Measurements from ENCODE around the gene GALNT18.

GALNT18 gene

DNA sequence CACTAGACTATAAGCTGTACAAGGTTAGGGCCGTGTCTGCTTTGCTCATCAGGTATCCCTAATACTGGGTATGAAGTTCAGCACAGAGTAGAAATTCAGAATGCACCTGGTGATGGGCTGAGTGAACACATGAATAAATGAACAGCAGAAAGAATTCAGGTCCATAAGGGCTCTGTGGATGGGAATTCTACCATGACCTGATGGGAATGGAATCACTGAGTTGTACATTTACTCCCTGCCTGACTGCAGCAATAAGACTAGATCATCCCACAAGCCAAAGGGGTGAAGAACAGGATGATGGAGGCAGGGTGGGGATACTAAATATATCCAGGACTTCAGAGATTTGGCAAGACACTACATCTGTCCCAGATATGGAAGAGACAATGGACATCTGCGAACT, 182.2 kb downstream of the GALNT18 start:
- TF ChIP-seq, protein P1, sequence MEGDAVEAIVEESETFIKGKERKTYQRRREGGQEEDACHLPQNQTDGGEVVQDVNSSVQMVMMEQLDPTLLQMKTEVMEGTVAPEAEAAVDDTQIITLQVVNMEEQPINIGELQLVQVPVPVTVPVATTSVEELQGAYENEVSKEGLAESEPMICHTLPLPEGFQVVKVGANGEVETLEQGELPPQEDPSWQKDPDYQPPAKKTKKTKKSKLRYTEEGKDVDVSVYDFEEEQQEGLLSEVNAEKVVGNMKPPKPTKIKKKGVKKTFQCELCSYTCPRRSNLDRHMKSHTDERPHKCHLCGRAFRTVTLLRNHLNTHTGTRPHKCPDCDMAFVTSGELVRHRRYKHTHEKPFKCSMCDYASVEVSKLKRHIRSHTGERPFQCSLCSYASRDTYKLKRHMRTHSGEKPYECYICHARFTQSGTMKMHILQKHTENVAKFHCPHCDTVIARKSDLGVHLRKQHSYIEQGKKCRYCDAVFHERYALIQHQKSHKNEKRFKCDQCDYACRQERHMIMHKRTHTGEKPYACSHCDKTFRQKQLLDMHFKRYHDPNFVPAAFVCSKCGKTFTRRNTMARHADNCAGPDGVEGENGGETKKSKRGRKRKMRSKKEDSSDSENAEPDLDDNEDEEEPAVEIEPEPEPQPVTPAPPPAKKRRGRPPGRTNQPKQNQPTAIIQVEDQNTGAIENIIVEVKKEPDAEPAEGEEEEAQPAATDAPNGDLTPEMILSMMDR (IDR thresholded peaks at IDR 0.05; ENCODE audit: extremely low read depth, missing control alignments) = no peak
- no peak for DNase-seq (ENCODE audit: low spot score)

DNA sequence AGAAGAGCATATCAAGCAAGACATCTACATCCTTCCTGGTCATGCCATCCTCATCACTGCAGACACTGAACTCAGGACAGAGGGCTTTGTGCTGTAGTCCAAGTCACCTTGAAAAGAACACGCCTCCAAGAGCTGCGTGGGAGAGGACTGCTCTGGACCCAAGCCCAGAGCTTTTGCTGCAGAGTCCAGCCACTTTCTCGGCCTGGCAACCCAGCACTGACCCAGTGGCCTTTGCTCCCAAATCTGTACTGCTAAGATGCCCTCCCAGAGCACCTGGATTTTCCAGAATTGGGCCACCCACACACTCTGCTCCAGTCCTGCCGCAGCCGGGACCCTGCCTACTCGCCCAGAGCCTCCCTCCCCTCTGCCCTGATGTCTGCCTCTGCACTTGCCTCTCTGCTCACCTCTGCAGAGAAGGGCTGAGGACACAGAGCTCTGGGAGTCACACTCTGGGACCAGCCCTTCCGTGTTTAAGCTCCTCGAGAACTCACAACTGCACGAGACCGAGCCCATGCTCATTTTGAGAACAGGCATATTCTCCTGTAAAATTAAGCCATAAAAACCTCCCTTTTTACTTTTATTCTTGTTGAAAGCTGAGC, 185.0 kb downstream of the GALNT18 start:
- TF ChIP-seq, protein P1 (IDR thresholded peaks at IDR 0.05; ENCODE audit: extremely low read depth, missing control alignments) = no peak
- no peak for DNase-seq (ENCODE audit: low spot score)

DNA sequence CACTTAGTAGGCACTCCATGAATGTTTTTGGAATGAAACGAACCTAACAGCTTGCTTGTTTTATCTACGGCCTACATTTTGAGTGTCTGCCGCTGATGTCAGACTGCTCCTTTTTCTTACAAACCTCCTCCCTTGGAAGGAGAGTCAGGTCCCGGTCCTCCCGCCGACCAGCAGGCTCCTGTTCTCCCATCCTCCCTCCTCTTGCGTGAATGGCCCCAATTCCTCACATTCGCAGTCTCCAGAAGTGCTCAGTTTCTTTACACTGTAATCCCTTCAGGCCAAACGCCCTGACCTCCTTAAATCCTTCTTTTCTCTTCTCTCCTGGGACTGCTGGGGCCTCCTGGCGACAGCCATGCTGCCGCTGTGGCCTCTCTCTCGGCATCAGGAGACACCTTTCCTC, 186.2 kb downstream of the GALNT18 start:
- no peak for DNase-seq (ENCODE audit: low spot score)
- TF ChIP-seq, protein P1 (IDR thresholded peaks at IDR 0.05; ENCODE audit: extremely low read depth, missing control alignments) = no peak

DNA sequence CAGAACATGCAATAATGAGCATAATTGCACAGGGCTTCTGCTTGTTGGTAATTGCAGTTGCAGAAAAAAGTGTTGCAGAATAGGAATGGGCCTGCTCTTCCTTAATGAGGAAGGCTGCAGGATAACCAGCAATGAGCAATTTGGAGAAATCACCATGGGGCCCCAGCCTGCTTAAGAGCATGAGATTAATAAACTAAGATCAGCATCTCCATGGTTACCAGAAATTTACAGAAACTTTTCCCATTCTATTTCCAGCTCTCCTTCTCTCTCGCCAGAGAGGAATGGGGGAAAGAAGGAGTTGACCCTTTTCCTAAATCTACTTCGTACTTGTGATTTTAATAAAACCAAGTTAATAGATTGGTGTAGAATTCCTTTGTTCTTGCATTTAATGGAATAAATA, 187.8 kb downstream of the GALNT18 start:
- no peak for DNase-seq (ENCODE audit: low spot score)
- TF ChIP-seq, protein P1 (IDR thresholded peaks at IDR 0.05; ENCODE audit: extremely low read depth, missing control alignments) = no peak

DNA sequence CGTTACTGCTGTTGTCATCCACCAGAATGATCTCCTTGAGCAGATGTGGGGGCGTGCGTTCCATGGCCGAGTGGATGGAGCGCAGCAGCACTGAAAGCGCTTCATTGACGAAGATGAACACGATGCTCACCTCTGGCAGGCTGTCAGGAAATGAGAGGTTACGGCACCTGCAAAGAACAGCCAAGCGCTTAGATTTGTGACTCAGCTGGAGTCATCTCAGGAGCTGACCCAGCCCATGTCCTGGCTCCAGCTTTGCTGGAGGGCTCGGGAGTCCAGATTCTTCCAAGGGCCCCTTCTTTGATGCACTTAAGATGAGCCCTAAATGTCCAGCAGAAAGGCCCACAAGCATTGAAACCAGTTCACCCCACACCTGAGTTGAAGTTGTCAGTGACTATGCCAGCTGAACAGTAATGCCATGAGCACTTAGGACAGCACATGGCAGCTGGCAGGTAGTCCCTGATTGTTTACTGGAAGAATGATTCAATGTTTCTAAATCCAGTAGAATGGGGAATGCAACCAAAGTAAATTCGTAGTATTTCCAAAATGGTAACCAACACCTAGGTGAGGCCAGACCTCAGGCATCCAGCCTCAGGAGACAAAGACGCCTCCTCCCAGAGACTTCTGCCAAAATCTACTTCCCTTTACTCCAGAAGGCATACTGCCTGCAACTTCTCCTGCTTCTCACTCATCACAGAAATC, 189.0 kb downstream of the GALNT18 start:
- no peak for DNase-seq (ENCODE audit: low spot score)

DNA sequence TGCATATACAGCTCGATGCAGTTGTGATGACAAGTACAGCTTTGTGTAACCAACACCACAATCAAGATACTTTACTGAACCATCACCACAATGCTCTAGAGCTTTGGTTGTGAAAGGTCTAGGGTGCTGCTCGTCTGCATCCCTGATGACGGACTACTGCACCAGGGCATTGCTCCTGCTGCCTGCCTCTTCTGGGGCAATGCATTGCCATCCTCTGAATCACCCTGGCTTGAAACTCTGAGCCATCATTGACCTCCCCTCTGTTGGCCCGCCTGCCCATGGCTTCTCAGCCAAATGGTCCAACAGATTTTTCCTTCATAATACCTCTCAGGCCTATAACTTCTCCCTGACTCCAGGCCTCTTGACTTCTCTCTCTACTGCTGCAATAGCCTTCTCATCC, 191.4 kb downstream of the GALNT18 start:
- DNase-seq (ENCODE audit: low spot score) = no peak
- TF ChIP-seq, protein P1 (IDR thresholded peaks at IDR 0.05; ENCODE audit: extremely low read depth, missing control alignments) = no peak

More for the DNA sequence above, 189.0 kb downstream of the GALNT18 start:
- TF ChIP-seq, protein P1 (IDR thresholded peaks at IDR 0.05; ENCODE audit: extremely low read depth, missing control alignments) = no peak

DNA sequence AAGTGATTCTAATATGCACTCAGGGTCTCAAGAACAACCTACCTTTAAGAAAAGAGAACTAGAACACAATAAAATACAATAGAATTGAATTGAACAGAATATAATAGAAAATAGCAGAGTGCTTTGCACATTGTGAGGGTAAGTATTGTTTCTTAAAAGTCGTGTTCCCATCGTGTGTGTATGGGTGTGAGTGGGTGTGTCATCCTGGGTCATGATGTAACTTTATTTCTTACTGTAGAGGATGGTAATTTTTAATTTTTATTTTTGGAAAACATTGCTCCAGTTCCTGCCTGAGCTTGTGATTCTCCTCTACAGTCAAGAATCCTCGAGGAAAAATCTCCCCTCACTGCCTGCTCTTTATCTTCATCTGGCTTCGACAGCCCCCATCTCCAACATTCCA, 193.1 kb downstream of the GALNT18 start:
- DNase-seq (ENCODE audit: low spot score) = no peak
- TF ChIP-seq, protein P1 (IDR thresholded peaks at IDR 0.05; ENCODE audit: extremely low read depth, missing control alignments) = no peak
